Osteocyte (in vitro differentiated cells): ENCODE results near the gene INSRR. TPM values are rescaled to one million over a fixed set of nuclear protein-coding genes. Genes with fewer than 3 reads are reported as not detected.

Source experiments
- DNase-seq: peaks from one replicate; pipeline ENCODE4 v3.0.0; 2021; ENCODE audit warnings: mixed read lengths; ENCODE audit not compliant: unreplicated experiment; ENCODE audit errors: extremely low spot score
- H3K27ac Mint-ChIP-seq: one replicate; pipeline ENCODE4 v1.8.0; 2021; ENCODE audit warnings: mild to moderate bottlenecking, mixed read lengths; ENCODE audit not compliant: unreplicated experiment
- H3K27me3 Mint-ChIP-seq: one replicate; pipeline ENCODE4 v1.8.0; 2021; ENCODE audit warnings: mixed read lengths; ENCODE audit not compliant: unreplicated experiment
- H3K36me3 Mint-ChIP-seq: one replicate; pipeline ENCODE4 v1.8.0; 2021; ENCODE audit warnings: mixed read lengths; ENCODE audit not compliant: unreplicated experiment
- H3K4me1 Mint-ChIP-seq: one replicate; pipeline ENCODE4 v1.8.0; 2021; ENCODE audit warnings: mixed read lengths; ENCODE audit not compliant: unreplicated experiment
- H3K4me3 Mint-ChIP-seq: one replicate; pipeline ENCODE4 v1.8.0; 2021; ENCODE audit warnings: mild to moderate bottlenecking, moderate library complexity, mixed read lengths; ENCODE audit not compliant: unreplicated experiment
- H3K9me3 Mint-ChIP-seq: one replicate; pipeline ENCODE4 v1.8.0; 2021; ENCODE audit warnings: mixed read lengths; ENCODE audit not compliant: unreplicated experiment
- total RNA-seq: library from RNA; stranded (reverse); gene quantifications from 2 replicates; pipeline ENCODE4 v1.2.1, GENCODE V29; 2021
- TF ChIP-seq, protein P1 (sequence below): fragments of 200-600 bp; sonication (generic); IDR thresholded peaks from 2 replicates; pipeline ENCODE4 v1.5.0; 2021; ENCODE audit warnings: antibody characterized with exemption, mild to moderate bottlenecking, moderate library complexity

INSRR gene
- total RNA-seq, 1 donor from 2014 or later = 0.21 TPM

DNA sequence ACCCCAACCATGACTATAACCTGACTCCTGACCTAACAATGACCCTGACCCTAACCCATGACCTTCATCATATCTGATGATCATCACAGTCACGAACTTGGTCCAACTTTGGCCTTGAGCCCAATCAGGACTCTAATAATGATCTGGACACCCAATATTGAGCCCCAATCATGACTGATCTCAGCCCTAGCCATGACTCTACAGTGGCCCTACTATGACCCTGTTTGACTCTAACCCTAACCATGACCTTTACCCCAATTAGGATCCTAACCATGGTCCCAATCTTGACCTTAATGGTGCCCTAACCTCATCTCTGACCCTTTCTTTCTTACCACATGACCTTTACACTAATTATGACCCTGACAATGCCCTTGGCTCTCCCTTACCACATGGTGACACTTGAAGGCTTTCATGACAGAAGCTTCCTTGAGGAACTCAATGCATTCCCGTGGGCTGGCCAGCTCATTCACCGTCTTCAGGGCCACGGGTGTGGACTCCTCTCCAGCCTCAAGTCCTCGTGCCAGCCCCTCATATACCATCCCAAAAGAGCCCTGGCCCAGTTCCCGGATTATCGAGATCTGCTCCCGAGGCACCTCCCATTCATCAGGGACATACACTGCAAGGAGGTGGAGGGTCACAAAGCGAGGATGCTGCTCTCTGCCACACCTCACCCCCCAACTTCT is 16.2 kb downstream of the INSRR start:
- no peak overlapping the region for H3K4me3 Mint-ChIP-seq
- H3K27me3 Mint-ChIP-seq = peaks cover 69% of the 10 kb centered on the region
- H3K9me3 Mint-ChIP-seq = no peaks in the 10 kb centered on the region
- no peak for DNase-seq
- TF ChIP-seq, protein P1, sequence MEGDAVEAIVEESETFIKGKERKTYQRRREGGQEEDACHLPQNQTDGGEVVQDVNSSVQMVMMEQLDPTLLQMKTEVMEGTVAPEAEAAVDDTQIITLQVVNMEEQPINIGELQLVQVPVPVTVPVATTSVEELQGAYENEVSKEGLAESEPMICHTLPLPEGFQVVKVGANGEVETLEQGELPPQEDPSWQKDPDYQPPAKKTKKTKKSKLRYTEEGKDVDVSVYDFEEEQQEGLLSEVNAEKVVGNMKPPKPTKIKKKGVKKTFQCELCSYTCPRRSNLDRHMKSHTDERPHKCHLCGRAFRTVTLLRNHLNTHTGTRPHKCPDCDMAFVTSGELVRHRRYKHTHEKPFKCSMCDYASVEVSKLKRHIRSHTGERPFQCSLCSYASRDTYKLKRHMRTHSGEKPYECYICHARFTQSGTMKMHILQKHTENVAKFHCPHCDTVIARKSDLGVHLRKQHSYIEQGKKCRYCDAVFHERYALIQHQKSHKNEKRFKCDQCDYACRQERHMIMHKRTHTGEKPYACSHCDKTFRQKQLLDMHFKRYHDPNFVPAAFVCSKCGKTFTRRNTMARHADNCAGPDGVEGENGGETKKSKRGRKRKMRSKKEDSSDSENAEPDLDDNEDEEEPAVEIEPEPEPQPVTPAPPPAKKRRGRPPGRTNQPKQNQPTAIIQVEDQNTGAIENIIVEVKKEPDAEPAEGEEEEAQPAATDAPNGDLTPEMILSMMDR = no peak
- no peaks in the 10 kb centered on the region for H3K36me3 Mint-ChIP-seq
- H3K4me1 Mint-ChIP-seq = no peaks in the 10 kb centered on the region
- H3K27ac Mint-ChIP-seq = no peak overlapping the region

DNA sequence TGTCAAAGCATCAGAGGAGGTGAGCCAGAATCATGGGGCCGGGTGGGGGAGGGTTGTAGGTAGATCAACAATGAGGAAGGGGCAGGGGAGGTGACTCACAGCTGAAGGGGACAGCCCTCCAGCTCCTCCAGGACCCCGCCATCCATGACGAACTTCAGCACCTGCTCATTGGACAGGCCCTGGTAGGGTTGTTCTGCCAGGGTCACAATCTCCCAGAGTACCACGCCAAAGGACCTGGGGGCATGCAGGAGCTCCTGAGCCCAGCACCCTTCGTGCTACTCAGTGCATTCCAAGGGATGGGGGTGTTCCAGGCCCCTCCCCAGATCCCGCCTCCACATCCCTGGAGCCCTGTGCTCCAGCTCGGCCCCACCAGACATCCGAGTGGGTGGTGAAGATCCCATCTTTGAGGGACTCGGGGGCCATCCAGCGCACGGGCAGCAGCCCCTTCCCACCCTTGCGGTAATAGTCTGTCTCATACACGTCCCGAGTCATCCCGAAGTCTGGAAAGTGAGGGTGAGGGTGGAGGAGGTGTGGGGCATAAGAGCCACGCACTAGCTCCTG is 17.5 kb downstream of the INSRR start:
- Mint-ChIP-seq H3K9me3 (no peaks in the 10 kb centered on the region), H3K4me3 (no peak overlapping the region), H3K27me3 (peaks cover 64% of the 10 kb centered on the region), H3K27ac (no peak overlapping the region), H3K36me3 (no peaks in the 10 kb centered on the region), H3K4me1 (no peaks in the 10 kb centered on the region)
- no peak for DNase-seq
- TF ChIP-seq, protein P1 = no peak

DNA sequence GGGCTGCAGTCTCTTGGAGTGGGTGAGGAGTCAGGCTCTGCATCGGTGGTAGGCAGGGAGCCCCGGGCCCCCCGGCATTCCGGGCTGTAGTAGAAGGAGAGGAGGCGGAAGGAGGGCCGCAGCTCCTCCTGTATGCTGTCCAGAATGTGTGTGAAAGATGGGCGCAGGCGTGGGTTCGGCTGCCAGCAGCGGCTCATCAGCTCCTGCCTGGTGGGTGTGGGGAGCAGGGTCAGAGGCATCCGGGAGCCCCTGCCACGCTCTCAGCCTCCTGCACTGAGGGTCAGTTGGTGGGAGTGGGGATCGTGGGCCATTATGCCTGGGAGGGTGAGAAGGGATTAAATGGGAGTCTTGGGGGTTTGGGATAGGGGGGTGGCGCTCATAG is 18.0 kb downstream of the INSRR start:
- Mint-ChIP-seq H3K36me3 (no peaks in the 10 kb centered on the region), H3K9me3 (no peaks in the 10 kb centered on the region), H3K27me3 (peaks cover 63% of the 10 kb centered on the region), H3K4me1 (no peaks in the 10 kb centered on the region), H3K27ac (no peak overlapping the region), H3K4me3 (no peak overlapping the region)
- TF ChIP-seq, protein P1 = no peak
- DNase-seq = no peak

DNA sequence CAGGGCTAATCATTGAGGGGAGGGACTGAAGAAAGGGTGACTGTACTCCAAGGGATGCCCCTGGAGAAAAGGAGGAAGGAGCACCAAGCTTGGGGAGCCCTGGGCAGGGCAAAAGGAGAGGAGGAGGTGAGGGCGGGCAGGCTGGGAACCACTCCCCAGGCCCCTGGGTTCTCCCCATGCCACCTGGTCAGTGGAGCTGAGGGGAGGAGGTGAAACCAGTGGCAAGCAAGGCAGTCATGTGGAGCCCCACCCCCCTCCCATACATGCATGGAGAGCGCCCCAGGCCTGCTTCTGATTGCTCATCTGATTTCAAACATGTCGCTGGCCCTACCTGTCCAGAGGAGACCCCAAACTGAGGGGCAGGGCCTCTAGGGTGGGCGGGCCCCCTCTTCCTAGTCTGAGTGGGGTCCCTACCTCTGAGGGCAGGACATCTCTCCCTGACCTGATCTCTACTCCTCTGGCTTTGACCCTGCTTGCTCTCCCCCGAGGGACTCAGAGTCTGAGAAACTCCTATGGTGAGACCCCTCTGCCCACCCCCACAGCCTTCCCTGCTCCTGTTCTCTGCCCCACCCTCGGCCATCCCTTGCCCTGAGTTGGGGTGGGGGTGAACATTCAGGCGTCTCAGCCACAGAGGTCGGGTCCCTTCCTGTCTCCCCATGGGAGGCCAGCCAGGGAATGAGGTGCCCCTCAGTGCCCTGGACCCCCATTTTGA is 18.6 kb downstream of the INSRR start:
- no peaks in the 10 kb centered on the region for H3K4me1 Mint-ChIP-seq
- TF ChIP-seq, protein P1 = no peak
- no peak overlapping the region for H3K27ac Mint-ChIP-seq
- H3K9me3 Mint-ChIP-seq = no peaks in the 10 kb centered on the region
- peaks cover 63% of the 10 kb centered on the region for H3K27me3 Mint-ChIP-seq
- H3K4me3 Mint-ChIP-seq = no peak overlapping the region
- DNase-seq = no peak
- H3K36me3 Mint-ChIP-seq = no peaks in the 10 kb centered on the region

DNA sequence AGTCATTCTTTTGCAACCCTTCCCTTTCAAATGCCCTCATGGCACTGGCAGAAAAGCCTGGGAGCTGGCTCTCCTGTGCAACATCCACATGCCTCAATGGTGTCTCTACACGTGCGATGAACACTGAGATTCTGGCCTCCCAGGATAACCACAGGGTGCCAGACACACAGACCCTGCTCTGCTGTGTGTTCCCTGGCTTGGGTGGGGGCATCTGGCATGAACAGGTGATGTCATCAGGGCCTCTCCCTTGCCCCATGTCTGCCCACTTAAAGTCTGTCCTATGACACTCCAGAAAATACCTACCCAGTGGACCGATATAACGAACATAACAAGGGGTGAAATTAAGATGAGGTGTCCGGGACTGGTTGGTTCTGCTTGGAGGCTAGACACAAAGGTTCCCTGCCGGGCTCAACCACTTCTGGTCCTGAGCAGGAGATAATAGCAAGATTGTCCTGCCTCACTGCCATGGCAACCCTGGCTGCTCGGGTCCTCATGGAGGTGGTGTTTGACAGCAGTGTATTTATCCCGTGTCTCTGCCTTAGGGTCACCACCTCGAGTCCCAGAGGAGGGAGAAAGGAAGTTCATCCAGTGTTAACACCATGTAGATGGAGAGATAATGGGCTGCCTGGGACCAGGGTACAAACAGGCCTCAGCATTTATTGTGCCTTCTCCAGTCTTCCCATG is 19.3 kb downstream of the INSRR start:
- Mint-ChIP-seq H3K4me3 (no peak overlapping the region), H3K27ac (no peak overlapping the region), H3K27me3 (peaks cover 65% of the 10 kb centered on the region), H3K9me3 (no peaks in the 10 kb centered on the region), H3K4me1 (no peaks in the 10 kb centered on the region), H3K36me3 (no peaks in the 10 kb centered on the region)
- no peak for DNase-seq
- TF ChIP-seq, protein P1 = no peak
